Measurements from ENCODE around the gene TMEM132A.

TMEM132A gene

DNA sequence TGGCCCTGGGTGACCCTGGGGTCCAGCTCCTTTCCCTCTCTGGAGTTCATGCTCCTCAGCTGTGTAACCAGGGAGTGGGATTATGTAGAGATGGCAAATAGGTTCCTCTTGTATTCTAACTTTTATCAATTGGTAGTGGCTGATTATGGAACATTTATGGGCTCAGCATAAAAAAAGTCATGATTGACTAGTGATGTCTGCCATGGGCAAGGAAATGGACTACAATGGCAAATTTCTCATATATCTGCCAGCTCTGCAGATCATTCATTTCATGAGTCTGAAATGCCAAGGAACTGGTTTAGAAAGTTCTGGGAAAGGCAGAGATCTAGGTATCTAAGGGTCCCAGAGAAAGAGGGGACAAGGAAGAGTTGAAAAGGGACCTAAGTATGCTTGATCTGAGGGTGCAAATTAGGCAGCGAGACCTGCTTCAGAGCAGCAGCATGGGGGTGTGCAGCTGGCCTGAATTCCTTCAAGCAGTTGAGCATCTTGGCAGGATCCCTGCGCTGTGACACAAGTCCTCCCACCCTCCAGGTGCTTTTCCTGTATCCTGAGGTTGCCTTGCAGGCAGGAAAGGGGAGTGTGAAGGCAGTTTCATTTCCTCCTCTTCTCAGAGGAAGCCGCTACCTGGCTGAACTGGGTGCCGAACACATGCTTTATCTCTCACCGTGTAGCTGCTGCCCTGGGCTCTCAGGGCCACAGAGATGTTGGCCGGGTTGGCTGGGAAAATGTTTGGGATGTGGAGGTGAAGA is 17.3 kb downstream of the TMEM132A start:
- no peak overlapping the region for H3K4me3 ChIP-seq (ENCODE audit: low read depth, low read length)
- no peak for DNase-seq (ENCODE audit: low read depth)
- TF ChIP-seq, protein P1, sequence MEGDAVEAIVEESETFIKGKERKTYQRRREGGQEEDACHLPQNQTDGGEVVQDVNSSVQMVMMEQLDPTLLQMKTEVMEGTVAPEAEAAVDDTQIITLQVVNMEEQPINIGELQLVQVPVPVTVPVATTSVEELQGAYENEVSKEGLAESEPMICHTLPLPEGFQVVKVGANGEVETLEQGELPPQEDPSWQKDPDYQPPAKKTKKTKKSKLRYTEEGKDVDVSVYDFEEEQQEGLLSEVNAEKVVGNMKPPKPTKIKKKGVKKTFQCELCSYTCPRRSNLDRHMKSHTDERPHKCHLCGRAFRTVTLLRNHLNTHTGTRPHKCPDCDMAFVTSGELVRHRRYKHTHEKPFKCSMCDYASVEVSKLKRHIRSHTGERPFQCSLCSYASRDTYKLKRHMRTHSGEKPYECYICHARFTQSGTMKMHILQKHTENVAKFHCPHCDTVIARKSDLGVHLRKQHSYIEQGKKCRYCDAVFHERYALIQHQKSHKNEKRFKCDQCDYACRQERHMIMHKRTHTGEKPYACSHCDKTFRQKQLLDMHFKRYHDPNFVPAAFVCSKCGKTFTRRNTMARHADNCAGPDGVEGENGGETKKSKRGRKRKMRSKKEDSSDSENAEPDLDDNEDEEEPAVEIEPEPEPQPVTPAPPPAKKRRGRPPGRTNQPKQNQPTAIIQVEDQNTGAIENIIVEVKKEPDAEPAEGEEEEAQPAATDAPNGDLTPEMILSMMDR (IDR thresholded peaks at IDR 0.05; ENCODE audit: control insufficient read depth, extremely low read depth, insufficient read depth), result no peak

DNA sequence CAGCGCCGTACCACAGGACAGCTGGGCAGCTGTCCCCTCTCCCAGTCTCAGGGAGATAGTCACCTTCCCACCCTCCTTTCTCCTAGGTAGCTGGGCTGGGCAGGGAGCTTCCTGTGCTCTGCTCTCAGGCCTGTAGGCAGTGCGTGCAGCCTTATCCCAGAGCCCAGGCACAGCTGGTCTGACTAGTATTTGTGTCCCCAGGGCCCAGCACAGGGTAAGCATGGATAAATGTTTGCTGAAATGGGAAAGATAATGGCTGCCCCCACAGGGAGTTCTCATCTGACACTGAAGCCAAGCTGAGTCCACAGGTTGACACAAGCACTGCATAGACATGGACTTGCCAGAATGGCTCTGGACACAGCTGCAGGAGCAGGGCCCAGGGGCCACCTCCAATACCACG is 18.0 kb downstream of the TMEM132A start:
- no peak for DNase-seq (ENCODE audit: low read depth)

DNA sequence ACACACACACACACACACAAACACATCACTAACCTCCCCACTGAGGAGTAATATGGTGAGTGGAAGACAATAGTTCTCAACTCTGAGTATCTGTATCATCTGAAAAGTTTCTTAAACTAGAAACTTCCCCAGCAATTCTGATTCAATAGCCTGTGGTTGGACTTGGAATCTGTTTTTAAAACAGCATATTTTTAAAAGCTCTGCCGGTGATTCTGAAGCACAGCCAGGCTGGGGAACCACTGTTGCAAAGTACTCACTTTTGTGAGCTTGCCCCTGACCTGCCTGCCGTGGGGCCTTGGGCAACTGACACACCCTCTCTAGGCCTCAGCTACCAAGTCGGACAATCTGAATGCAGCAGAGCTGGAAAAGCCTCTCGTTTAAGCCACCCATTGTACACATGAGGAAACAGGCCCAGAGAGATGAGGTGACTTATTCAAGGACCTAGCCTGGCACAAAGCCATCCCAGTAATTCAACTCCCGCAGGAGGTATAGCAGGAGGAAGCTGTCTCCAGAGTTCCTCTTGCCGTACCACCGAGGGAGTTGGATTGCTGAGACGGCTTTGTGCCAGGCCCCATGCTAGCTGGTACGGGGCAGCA is 18.8 kb downstream of the TMEM132A start:
- peak; percentile 30 for DNase-seq (ENCODE audit: low read depth)
- H3K4me3 ChIP-seq (ENCODE audit: low read depth, low read length), result no peak overlapping the region
- TF ChIP-seq, protein P1 (IDR thresholded peaks at IDR 0.05; ENCODE audit: control insufficient read depth, extremely low read depth, insufficient read depth), result no peak

More for the DNA sequence above, 18.0 kb downstream of the TMEM132A start:
- TF ChIP-seq, protein P1 (IDR thresholded peaks at IDR 0.05; ENCODE audit: control insufficient read depth, extremely low read depth, insufficient read depth), result no peak
- no peak overlapping the region for H3K4me3 ChIP-seq (ENCODE audit: low read depth, low read length)

DNA sequence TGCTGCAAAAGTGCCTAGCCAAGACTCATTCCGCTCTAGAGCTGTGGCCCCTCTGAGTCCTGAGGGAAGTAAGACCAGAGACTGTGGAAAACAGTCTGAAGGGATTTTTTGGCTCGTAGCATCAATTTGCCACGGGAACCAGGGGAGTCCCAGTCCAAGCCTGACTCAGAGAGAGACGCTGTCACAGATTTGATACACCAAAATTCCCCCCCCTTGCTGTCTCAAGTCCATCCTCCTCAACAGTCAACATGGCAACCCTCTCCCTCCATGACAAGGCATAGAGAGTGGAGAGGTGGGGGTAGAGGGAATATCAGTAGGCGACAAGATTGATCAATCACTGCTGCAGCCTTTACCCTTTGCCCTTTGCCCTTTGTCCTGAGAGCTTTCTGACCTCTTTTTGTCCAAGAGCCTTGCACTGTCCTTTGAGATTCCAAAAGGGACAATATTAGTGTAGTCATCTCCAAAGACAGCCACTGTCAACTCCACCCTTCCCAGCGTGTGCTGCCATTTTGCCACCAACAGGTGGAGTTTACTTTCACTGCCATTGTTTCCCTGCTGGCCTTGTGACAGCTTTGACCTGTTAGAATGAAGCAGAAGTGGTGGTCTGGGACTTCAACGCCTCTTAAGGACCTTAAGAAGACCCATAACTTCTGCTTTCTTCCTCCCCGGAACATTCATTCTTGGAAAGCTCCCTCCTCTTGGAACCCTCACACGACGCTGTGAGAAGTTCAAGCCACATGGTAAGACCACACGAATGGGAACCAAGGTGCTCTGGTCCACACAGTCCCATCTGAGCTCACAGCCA is 20.4 kb downstream of the TMEM132A start:
- TF ChIP-seq, protein P1 (IDR thresholded peaks at IDR 0.05; ENCODE audit: control insufficient read depth, extremely low read depth, insufficient read depth), result no peak
- no peak for DNase-seq (ENCODE audit: low read depth)

DNA sequence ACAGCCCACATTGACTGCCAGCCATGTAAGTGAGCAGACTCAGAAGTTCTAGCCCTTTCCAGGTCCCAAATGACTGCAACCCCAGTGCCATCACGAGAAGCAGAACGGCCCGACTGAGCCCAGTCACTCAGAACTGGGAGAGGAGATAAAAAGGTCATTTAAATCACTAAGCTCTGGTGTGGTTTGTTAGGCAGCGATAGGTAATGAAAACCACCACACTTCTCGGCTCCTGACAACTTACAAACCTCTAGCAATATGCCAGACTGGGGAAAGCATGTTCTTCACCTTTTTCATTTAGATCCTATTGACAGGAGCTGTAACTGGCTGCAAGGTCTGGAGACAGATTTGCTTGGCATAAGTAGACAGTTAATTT is 21.0 kb downstream of the TMEM132A start:
- no peak for DNase-seq (ENCODE audit: low read depth)
- H3K4me3 ChIP-seq (ENCODE audit: low read depth, low read length), result no peak overlapping the region
- TF ChIP-seq, protein P1 (IDR thresholded peaks at IDR 0.05; ENCODE audit: control insufficient read depth, extremely low read depth, insufficient read depth), result no peak

More for the DNA sequence above, 20.4 kb downstream of the TMEM132A start:
- H3K4me3 ChIP-seq (ENCODE audit: low read depth, low read length), result no peak overlapping the region

DNA sequence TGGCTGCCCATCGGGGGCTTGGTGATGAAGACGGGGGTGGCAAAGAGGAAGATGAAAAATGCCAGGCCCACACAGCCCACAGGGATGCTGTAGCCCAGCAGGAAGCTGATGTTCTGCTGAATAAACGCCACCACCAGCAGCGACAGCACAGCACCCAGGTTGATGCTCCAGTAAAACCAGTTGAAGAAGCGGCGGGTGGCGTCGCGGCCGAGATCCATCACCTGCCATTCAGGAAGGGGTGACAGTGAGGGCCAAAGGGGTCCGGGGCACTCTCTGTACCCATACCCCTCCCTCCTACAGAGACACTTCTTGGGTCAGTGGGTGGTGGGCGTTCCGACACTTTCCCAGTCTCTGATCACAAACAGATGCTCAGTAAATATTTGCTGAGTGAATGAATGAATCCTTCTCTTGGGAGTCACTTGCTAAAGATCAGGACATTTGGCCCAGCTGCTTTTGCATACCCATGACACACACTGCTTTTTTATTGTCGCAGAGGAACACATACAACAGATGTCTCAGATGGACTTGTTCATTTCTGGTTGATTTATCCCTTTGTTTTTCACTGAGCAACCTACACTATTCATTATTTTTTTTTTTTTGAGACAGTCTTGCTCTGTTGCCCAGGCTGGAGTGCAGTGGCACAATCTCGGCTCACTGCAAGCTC is 22.5 kb downstream of the TMEM132A start:
- no peak for DNase-seq (ENCODE audit: low read depth)
- TF ChIP-seq, protein P1 (IDR thresholded peaks at IDR 0.05; ENCODE audit: control insufficient read depth, extremely low read depth, insufficient read depth), result no peak
- no peak overlapping the region for H3K4me3 ChIP-seq (ENCODE audit: low read depth, low read length)

Data from LNCaP clone FGC (cell line).